PC-9 (cell line): ENCODE data around the gene NLGN1.

Experiments
- EZH2 ChIP-seq: fragments of 200-600 bp; sonication (generic); IDR thresholded peaks from 2 replicates; pipeline ENCODE4 v1.8.0; 2017; ENCODE audit warnings: antibody characterized with exemption, low read depth
- TF ChIP-seq, protein P1 (sequence below): fragments of 200-600 bp; sonication (generic); conservative IDR thresholded peaks from 2 replicates; pipeline ENCODE4 v1.6.1; 2017; ENCODE audit warnings: mixed run types, antibody characterized with exemption, mild to moderate bottlenecking, moderate library complexity

DNA sequence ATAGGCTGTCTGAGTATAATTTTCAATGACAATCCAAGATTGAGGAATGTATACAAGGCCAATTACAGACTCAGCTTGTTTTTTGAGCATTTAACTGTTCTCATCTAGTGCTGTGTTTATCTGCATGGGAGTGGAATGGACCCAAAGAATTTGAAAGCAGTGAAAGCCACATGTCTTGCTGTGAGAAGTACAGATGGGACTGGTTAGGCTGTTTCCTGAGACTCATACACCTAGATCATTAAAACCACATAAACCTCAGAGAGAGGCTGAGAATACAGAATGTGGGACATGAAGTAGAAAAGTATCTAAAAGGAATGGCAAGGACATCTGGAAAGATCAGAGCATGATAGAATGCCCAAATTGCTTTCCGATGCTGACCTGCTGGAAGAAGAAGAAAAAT, 224.6 kb downstream of the NLGN1 start:
- TF ChIP-seq EZH2: no peak
- TF ChIP-seq, protein P1, sequence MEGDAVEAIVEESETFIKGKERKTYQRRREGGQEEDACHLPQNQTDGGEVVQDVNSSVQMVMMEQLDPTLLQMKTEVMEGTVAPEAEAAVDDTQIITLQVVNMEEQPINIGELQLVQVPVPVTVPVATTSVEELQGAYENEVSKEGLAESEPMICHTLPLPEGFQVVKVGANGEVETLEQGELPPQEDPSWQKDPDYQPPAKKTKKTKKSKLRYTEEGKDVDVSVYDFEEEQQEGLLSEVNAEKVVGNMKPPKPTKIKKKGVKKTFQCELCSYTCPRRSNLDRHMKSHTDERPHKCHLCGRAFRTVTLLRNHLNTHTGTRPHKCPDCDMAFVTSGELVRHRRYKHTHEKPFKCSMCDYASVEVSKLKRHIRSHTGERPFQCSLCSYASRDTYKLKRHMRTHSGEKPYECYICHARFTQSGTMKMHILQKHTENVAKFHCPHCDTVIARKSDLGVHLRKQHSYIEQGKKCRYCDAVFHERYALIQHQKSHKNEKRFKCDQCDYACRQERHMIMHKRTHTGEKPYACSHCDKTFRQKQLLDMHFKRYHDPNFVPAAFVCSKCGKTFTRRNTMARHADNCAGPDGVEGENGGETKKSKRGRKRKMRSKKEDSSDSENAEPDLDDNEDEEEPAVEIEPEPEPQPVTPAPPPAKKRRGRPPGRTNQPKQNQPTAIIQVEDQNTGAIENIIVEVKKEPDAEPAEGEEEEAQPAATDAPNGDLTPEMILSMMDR: no peak
